ENCODE measurements around the gene KCNC4.

Gene KCNC4

GRCh38 chr1:110205591-110206155 lies 4.4 kb upstream of the KCNC4 start:
- H3K4me3 ChIP-seq (ENCODE audit: severe bottlenecking): no peak overlapping the region
- no peaks in the 10 kb centered on the region for H3K4me1 ChIP-seq (ENCODE audit: insufficient read depth, poor library complexity, severe bottlenecking)
- no peak overlapping the region for H3K27ac ChIP-seq (ENCODE audit: poor library complexity, severe bottlenecking)
- no peaks in the 10 kb centered on the region for H3K36me3 ChIP-seq (ENCODE audit: low read depth)
- DNase-seq (ENCODE audit: low spot score) (no peak), ATAC-seq (ENCODE audit: low read depth) (no peak)
- TF ChIP-seq CTCF (IDR thresholded peaks at IDR 0.05; ENCODE audit: poor library complexity, severe bottlenecking): no peak
- no peaks in the 10 kb centered on the region for H3K27me3 ChIP-seq (ENCODE audit: insufficient read depth, poor library complexity, severe bottlenecking)
- no peaks in the 10 kb centered on the region for H3K9me3 ChIP-seq (ENCODE audit: severe bottlenecking)

DNA sequence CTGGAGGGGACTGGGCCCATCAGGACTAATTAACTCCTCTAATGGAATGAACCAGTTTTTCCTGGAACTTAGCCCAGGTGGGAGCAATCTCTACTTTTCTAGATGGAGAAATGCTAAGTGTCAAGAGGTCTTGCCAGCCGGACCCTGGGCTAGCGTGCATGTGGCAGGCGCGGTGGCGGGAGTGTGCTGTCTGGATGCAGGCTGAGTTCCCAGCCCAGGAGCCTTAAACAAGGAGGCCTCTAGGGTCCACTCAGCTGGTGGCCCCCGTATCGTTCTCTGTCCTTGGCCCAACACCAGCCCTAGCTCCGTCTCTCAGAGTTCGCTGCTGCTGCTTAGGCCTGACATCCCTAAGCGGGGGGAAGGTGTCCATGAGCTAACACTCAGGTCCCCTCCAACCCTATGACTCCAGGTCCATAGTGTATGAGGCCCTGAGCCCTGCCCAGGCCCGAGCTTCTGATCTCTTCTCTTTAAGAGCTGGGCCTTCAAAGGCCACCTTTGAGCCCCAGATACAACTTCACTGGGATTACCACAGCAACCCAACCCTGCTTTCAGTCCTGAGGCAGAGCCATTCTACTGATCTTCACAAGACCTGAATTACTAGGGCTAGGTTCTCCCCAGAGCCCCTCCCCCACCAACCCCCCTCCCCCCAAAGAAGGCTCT lies 3.7 kb upstream of the KCNC4 start:
- no peaks in the 10 kb centered on the region for H3K36me3 ChIP-seq (ENCODE audit: low read depth)
- H3K9me3 ChIP-seq (ENCODE audit: severe bottlenecking): no peaks in the 10 kb centered on the region
- no peak for TF ChIP-seq CTCF (IDR thresholded peaks at IDR 0.05; ENCODE audit: poor library complexity, severe bottlenecking)
- H3K4me3 ChIP-seq (ENCODE audit: severe bottlenecking): no peak overlapping the region
- ATAC-seq (ENCODE audit: low read depth) (no peak), DNase-seq (ENCODE audit: low spot score) (no peak)
- H3K27me3 ChIP-seq (ENCODE audit: insufficient read depth, poor library complexity, severe bottlenecking): peaks cover 7% of the 10 kb centered on the region
- no peaks in the 10 kb centered on the region for H3K4me1 ChIP-seq (ENCODE audit: insufficient read depth, poor library complexity, severe bottlenecking)
- no peak overlapping the region for H3K27ac ChIP-seq (ENCODE audit: poor library complexity, severe bottlenecking)

DNA sequence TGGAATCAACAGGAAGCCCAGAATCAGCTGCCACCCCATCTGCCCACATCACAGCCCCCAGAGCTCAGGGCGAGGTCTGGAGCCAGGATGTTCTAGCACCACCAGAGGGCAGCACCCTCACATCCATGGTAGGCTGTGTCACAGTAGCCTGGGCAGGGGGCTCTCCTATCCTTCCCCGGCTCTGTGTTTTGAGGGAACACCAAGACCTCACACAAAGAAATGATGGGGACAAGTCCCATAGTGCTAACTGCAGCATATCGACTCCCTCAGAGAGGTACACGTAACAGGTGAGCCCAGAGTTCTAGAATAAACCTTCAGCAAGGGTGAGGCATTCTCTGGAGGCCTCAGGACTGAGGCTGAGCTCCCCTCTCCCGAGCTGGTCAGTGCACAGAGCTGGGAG lies 2.3 kb upstream of the KCNC4 start:
- DNase-seq (ENCODE audit: low spot score): no peak
- Histone ChIP-seq H3K4me3 (ENCODE audit: severe bottlenecking) (no peak overlapping the region), H3K36me3 (ENCODE audit: low read depth) (no peaks in the 10 kb centered on the region), H3K27ac (ENCODE audit: poor library complexity, severe bottlenecking) (no peak overlapping the region), H3K9me3 (ENCODE audit: severe bottlenecking) (no peaks in the 10 kb centered on the region), H3K4me1 (ENCODE audit: insufficient read depth, poor library complexity, severe bottlenecking) (no peaks in the 10 kb centered on the region), H3K27me3 (ENCODE audit: insufficient read depth, poor library complexity, severe bottlenecking) (peaks cover 10% of the 10 kb centered on the region)
- ATAC-seq (ENCODE audit: low read depth): peak; percentile 51
- peak; percentile 79 for TF ChIP-seq CTCF (IDR thresholded peaks at IDR 0.05; ENCODE audit: poor library complexity, severe bottlenecking)

GRCh38 chr1:110208916-110209645 lies 1.0 kb upstream of the KCNC4 start:
- H3K27ac ChIP-seq (ENCODE audit: poor library complexity, severe bottlenecking): no peak overlapping the region
- no peak overlapping the region for H3K4me3 ChIP-seq (ENCODE audit: severe bottlenecking)
- TF ChIP-seq CTCF (IDR thresholded peaks at IDR 0.05; ENCODE audit: poor library complexity, severe bottlenecking): no peak

More at GRCh38 chr1:110208916-110209645, 1.0 kb upstream of the KCNC4 start:
- DNase-seq (ENCODE audit: low spot score) (no peak), ATAC-seq (ENCODE audit: low read depth) (no peak)
- Histone ChIP-seq H3K4me1 (ENCODE audit: insufficient read depth, poor library complexity, severe bottlenecking) (no peaks in the 10 kb centered on the region), H3K9me3 (ENCODE audit: severe bottlenecking) (no peaks in the 10 kb centered on the region), H3K36me3 (ENCODE audit: low read depth) (no peaks in the 10 kb centered on the region), H3K27me3 (ENCODE audit: insufficient read depth, poor library complexity, severe bottlenecking) (peaks cover 10% of the 10 kb centered on the region)
